HG02870 (cell line): ENCODE results near the gene FBXL14.

Experiments used
- ATAC-seq: cut with Tn5 transposase; IDR thresholded peaks from one replicate; pipeline ENCODE4 v1.9.1; 2021; ENCODE audit warnings: mild to moderate bottlenecking, moderate library complexity; ENCODE audit not compliant: unreplicated experiment

Gene FBXL14

DNA sequence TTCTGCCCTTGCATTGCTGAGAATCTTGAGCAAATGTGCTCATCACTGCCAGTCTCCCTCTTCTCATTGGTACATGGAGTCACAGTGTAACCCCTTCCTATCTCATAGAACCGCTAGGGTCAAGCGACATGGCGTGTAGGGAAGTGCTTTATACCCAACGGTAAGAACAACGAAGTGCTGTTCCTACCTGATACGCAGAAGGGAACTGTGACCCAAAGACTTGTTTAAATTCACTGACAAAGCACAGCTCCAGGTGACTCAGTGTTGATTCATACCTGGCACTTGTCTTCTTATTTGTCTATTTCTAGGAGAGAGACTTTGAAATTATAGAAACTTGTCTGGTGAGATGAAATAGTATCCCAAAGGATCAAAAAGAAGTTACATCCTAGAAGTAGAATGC, 53.7 kb downstream of the FBXL14 start:
- no peak for ATAC-seq

- ATAC-seq, result no peak
These were observed 55.2 kb downstream of the FBXL14 start for GRCh38 chr12:1539135-1539534.

- no peak for ATAC-seq
These were observed 57.6 kb downstream of the FBXL14 start for GRCh38 chr12:1536817-1537216.

DNA sequence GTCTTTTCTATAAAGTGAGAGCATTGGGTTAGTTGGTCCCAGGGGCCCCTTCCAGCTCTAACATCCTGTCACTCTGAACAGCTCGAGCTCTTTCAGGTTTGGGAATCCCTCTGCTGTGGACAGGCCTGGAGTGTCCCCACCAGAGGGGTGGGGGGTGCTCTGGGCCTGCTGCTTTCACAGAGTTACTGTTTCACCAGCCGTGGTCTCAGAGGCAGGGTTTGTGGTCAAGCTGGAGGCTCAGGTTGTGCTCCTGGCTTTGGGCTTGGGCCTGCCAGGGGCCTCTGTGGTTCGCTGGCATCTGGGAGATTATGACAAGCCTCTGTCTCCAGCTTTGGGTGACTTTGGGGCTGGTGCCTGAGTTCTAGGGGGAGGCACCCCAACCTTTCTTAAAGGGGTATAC, 59.6 kb downstream of the FBXL14 start:
- no peak for ATAC-seq

DNA sequence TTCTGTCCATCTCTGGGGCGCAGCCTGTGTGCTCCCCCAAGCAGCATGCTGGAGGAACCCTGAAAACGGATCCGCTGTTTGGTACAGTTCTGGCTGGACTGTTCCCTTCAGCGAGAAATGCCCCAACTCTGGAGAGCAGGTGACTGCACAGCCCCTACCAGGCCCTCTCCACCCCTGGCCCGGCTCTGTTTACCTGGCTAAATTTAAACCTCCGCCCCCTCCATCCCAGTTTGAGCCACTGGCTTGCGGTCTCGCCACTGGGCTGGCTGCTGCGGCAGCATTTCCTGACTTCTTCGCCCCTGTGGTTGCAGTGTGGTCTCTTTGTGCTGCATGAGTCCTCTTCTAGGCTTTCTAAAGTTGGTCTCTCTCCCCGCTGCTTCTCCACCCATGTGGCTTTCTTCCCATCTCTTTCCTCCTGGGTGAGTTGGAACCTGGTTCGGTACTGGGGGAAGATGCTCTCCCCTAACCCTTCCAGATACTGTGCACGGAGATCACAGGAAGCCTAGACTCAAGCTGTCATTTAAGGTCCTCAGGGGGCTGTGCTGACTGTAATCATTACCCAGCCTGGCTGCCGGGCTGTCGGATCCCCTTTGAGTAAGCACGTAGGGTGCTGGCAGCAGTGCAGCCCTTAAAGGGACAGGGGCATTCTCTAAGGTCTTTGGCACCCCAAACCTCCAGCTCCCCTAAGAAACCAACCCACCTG, 60.6 kb downstream of the FBXL14 start:
- peak; percentile 46 for ATAC-seq

GRCh38 chr12:1533205-1533601, 61.2 kb downstream of the FBXL14 start:
- ATAC-seq, result peak; percentile 8

DNA sequence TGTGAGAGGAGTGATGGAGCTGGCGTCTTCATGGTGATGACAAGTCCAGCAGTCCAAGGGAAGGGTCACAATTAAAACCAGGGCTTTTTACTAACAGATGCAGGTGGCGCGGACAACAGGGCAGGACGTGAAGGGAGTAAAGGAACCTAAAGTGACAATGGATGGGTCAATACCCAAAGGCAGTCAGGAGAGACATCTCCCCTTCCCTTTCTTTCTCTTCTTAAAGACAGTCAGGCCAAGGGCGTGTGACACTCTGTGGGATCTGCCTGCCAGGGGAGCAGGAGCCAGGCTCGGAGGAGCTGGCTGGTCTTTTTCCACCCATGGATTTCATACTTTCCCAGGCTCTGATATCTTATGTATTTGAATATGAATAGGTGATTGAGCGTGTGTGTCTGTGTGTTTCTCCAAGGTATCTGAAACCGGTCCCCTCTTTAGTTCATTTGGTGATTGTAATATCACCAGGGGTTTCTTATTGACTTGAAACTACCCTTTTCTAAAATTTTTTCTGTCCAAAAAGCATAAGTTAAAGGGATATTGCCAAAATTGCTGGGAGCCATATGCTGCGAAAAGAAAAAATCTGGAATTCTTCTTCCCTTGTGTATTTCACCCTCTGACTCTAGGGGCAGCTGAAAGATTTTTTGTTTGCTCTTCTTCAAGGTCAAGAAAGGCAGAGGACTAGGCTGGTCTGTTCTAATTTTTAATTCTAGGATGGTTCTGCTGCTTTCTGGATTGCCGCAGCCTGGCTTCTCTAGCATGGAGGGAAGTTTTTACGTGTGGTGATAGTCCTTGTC, 61.8 kb downstream of the FBXL14 start:
- ATAC-seq, result no peak

DNA sequence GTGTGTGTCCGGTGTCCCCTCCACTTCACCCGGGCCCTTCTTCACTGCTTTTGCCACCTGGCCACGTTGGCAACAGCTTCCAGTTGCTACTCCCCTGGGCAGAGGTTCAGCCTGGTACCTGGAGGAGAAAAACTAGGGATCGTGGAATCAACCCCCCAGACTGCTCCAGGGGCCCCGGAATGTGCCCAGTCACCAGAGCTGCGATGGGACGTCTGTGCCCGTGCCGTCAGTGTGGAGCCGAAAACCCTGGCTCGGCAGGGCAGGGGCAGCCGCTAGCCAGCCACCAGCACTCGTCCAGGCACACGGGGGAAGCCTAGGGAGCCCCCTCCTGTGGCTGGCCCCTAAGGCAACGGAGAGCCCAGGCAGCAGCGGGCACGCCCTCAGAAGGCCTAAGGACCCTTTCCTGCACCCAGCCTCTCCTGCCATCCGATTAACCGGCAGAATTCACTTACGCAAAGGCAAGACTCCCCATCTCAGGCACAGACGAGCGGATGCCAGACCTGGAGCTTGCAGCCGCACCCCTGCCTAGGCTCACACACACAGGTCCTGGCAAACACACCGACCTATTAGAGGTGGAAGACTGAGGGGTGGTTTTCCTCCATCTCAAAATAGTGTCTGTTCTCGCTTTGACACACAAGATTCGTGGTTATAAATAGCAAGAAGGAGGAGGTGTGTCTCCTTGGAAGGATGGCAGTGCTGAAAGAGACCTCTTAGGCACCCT, 62.6 kb downstream of the FBXL14 start:
- ATAC-seq, result no peak

- ATAC-seq, result no peak
These were observed 63.2 kb downstream of the FBXL14 start for GRCh38 chr12:1531153-1531653.

DNA sequence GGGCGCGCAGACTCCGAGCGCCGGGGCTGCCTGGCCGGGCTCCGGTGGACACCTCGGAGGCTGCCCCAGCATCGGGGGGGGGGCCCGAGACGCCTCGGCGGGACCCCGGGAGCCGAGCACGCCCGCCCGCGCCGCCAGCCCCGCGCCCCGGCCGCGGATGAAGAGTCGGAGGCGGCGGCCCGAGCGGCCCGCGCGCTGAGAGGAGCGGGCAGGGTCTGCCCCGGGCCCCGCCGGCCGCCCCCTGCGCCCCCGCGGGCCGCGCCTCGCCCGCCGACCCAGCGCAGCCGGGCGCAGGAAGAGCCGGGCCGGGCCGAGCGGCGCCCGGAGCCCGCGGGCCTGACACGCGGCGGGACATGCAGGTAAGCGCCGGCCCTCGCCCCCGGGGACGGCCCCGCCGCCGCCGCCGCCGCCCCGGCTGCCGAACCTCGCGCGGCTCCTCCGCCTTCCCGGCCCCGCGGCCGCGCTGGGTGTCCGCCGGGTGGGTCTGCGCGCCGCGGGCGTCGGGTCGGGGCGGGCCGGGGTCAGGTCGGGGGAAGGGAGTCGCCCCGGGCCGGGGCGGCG, 63.7 kb downstream of the FBXL14 start:
- ATAC-seq, result no peak

DNA sequence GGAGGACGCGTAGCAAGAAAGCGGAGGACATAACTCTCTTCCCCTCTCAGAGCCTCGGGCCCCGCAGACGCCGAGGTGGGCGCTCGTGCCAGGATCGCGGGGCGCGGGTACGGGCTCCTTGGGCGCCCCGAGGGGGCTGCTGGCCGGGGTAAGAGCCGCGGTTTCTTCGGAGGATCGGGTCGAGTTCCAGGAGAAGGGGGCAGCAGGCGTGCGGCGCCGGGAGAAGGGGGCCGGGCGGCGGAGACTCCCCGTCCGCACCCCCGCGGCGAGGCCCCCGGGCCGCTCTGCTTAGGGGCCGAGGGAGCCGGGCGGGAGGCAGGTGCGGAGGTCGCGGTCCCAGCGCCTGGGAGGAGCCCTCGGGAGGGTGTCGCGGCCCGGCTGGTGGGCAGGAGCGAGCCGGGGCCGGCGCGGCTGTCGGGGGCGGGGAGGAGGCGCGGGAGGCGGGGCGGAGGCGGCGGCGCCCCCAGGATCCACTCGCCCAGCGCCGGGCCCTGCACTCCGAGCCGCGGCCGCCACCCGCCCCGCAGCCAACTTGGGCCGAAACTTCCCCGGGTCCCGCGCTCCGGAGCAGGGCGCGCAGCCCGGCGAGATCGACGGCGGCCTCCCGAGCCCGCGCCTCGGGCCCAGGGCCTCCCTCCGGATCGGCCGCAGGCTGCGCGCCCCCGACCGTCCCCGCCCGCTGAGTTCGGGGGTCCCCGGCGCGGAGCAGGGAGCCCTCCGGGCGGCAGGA, 64.4 kb downstream of the FBXL14 start:
- no peak for ATAC-seq

DNA sequence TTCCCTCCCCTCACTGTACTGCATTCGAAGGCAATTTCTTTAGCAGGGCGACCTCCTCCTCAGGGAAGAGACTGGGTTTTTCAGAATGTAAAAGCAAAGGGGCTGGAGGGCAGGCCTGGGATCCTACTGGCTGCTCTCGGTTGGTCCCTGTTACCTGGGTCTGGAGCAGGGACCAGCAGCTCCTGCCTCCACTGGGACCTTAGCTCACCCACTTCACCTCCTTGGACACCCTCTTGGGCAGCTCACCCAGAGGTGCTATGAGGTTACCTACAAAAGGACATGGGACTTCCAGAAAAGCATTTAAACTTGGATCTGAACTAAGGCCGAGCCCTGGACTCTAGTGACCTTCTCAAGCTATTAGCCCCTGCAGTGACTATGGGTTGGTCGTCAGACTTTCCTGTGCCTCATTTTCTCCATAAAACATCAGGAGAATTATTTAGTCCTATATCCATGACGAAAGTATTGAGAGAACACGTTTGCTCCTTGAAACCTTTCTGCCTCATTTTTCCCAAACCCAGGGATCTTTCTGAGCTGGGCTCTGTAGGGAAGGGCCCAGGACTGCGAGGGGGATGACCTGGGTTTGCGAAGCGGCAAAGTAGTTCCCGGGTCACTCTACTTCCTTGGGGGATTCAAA, 65.0 kb downstream of the FBXL14 start:
- ATAC-seq, result no peak

GRCh38 chr12:1528791-1529190, 65.6 kb downstream of the FBXL14 start:
- no peak for ATAC-seq

DNA sequence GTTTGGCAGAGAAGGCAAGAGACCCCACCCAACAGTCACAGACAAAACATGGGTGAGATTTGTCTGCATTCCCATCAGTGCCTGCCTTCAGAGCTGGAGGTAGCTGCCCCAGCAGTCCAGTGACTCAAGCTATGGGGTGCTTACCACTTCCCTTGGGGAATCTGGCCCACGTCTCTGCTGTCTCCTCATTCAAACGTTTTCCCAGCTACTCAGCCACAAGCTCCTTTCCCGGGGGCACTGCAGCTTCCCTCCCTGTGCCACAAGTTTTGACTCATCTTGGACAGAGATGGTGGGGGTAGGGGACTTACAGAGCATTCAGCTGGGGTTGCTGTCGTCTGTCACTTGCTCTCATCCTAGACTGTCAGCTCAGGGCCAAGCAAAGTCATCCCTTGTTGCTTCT, 66.6 kb downstream of the FBXL14 start:
- ATAC-seq, result no peak

- ATAC-seq, result no peak
These were observed 68.5 kb downstream of the FBXL14 start for GRCh38 chr12:1525858-1526257.

GRCh38 chr12:1523558-1524050, 70.8 kb downstream of the FBXL14 start:
- ATAC-seq, result no peak

DNA sequence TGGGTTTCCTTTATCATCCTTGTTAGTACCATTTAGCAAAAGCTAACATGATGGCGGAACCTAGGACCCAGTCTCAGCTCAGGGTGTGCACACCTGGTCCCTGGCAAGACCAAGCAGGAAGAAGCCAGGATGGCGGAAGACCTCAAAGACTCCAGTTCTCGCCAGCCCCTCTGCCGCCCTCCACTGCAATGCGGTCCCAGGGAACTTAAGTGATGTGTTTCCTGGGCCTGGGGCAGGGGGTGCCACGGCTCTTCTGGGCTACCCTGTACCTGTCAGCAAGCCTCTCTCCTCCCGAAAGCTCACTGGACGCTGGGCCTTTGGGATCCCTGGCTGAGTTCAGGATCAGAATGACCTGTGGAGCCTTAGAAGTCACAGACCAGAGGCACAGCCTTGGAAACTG, 71.3 kb downstream of the FBXL14 start:
- no peak for ATAC-seq

DNA sequence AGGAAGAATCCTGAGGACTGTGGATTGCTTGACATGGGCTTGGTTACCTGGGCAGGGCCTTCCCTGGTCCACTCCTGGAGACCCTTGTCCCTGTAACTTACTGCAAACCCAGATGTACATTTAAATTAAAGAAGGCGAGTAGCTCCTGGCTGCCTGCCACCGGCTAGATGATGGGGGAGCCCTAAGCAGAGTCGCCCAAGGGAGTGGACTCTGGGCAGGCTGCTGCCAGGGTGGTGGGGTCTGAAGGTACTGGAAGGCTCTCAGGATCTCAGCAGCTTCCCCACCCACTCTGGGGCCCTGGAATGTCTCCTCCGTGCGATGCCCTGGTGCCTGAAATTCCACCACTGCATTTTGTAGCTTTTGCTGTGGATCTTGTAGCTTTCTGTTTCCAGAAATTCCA, 74.7 kb downstream of the FBXL14 start:
- no peak for ATAC-seq

- no peak for ATAC-seq
These were observed 75.5 kb downstream of the FBXL14 start for GRCh38 chr12:1518591-1519516.
